K562 (cell line): ENCODE data around the gene LYZL6. TPM values are rescaled to one million over a fixed set of nuclear protein-coding genes. Genes with fewer than 3 reads are reported as not detected.

ENCODE experiments used
- ATAC-seq: fragments of 200-7000 bp; cut with Tn5 transposase; 3 replicates; pipeline ENCODE4 v1.9.1; 2020; ENCODE audit warnings: moderate library complexity
- BruUV-seq: library from RNA; stranded (reverse); fragments of 400-500 nt; replicated peaks from 2 replicates; lab custom pipeline; 2021; lab: Mats Ljungman, UMichigan
- CTCF ChIA-PET: fragments of 300-600 bp; formaldehyde crosslinking; extraction: SDS; loops from one replicate; lab custom pipeline; 2021; ENCODE audit warnings: low intra/inter-chr PET ratio; lab: Yijun Ruan, JAX
- POLR2A ChIA-PET: fragments of 300-600, 350-650 bp; sonication (Branson Sonifier 250); formaldehyde crosslinking; extraction: SDS; loops from one replicate; lab custom pipeline; 2021; ENCODE audit warnings: antibody characterized with exemption, inconsistent platforms; lab: Yijun Ruan, JAX
- DNase-seq, 4 experiments: peaks; one replicate each; pipeline versions ENCODE4 v3.0.0 to v3.0.0-alpha.2; 2011 to 2018; ENCODE audit warnings: low spot score in 3 of 4, mixed read lengths in 3 of 4; ENCODE audit errors: extremely low read depth in 1 of 4
- FAIRE-seq: peaks from 2 replicates; lab custom pipeline; 2011; peaks lifted over from hg19 to GRCh38; lab: Jason Lieb, UNC
- H2AFZ ChIP-seq: 2 replicates; pipeline ENCODE4 v1.6.0; 2011; ENCODE audit warnings: low read depth, low read length, control low read depth, inconsistent platforms
- H3K27ac ChIP-seq: fragments of 200-600 bp; 3 replicates; pipeline ENCODE4 v1.8.0; 2011; ENCODE audit warnings: low read depth, mild to moderate bottlenecking, control low read depth, inconsistent platforms, low read length, moderate library complexity, mixed read lengths; ENCODE audit errors: extremely low read depth
- H3K27me3 ChIP-seq, 2 experiments: fragments of 300-600 bp in 1 of 2; 2 replicates in 1 of 2; 3 replicates in 1 of 2; pipeline versions ENCODE4 v1.6.0 to v1.8.0; 2011; ENCODE audit warnings: inconsistent platforms in 2 of 2, low read length in 2 of 2, mild to moderate bottlenecking in 1 of 2, mixed read lengths in 1 of 2, moderate library complexity in 1 of 2; ENCODE audit not compliant: control insufficient read depth in 2 of 2, insufficient read depth in 2 of 2
- H3K36me3 ChIP-seq: fragments of 300-600 bp; 3 replicates; pipeline ENCODE4 v1.8.0; 2011; ENCODE audit warnings: mild to moderate bottlenecking, low read length, inconsistent platforms; ENCODE audit not compliant: control insufficient read depth, insufficient read depth
- H3K4me1 ChIP-seq, 2 experiments: fragments of 200-600 bp in 1 of 2; replicated peaks in 1 of 2; 2 replicates in 1 of 2; 3 replicates in 1 of 2; pipeline versions ENCODE4 v1.5.1 to v1.8.0; 2011; ENCODE audit warnings: inconsistent platforms in 2 of 2, low read length in 2 of 2, mild to moderate bottlenecking in 1 of 2, mixed read lengths in 1 of 2, moderate library complexity in 1 of 2; ENCODE audit not compliant: control insufficient read depth in 2 of 2, insufficient read depth in 2 of 2
- H3K4me2 ChIP-seq: 2 replicates; pipeline ENCODE4 v1.6.1; 2011; ENCODE audit warnings: low read length, control low read depth, inconsistent platforms, mixed read lengths; ENCODE audit not compliant: insufficient read depth
- H3K4me3 ChIP-seq: fragments of 200-600 bp; sonication (generic), shearing (Covaris generic); 2 replicates; pipeline ENCODE4 v1.5.1; 2016; ENCODE audit warnings: control low read depth, inconsistent platforms
- H3K79me2 ChIP-seq: fragments of 200-600 bp; 3 replicates; pipeline ENCODE4 v1.8.0; 2011; ENCODE audit warnings: low read length, inconsistent platforms; ENCODE audit not compliant: control insufficient read depth, insufficient read depth
- H3K9ac ChIP-seq, 2 experiments: 2 replicates each; pipeline versions ENCODE4 v1.6.0 to v1.6.1; 2011; ENCODE audit warnings: low read depth in 2 of 2, low read length in 2 of 2, control low read depth in 1 of 2, inconsistent platforms in 1 of 2, mild to moderate bottlenecking in 1 of 2, mixed read lengths in 1 of 2; ENCODE audit not compliant: insufficient read depth in 1 of 2
- H3K9me1 ChIP-seq: one replicate; pipeline ENCODE4 v1.6.0; 2011; ENCODE audit warnings: inconsistent platforms, mild to moderate bottlenecking, low read length, moderate library complexity; ENCODE audit not compliant: control insufficient read depth, insufficient read depth
- H3K9me3 ChIP-seq: replicated peaks from 2 replicates; pipeline ENCODE4 v1.5.1; 2011; ENCODE audit warnings: low read depth, low read length, inconsistent platforms; ENCODE audit not compliant: control insufficient read depth, insufficient read depth
- H4K20me1 ChIP-seq: replicated peaks from 2 replicates; pipeline ENCODE4 v1.6.1; 2011; ENCODE audit warnings: low read length, inconsistent platforms, mixed read lengths; ENCODE audit not compliant: control insufficient read depth, insufficient read depth
- DDX20 ChIP-seq: fragments of 450-650 bp; IDR thresholded peaks from 2 replicates; pipeline ENCODE4 v1.6.1; 2016; ENCODE audit warnings: missing genetic modification characterization, low read depth, mild to moderate bottlenecking, missing compliant biosample characterization, moderate library complexity
- ERF ChIP-seq: fragments of 450-650 bp; formaldehyde crosslinking; IDR thresholded peaks from 2 replicates; pipeline ENCODE4 v1.4.0; 2020; ENCODE audit warnings: mild to moderate bottlenecking, mixed read lengths
- NR3C1 ChIP-seq: sonication (generic); formaldehyde crosslinking; IDR thresholded peaks from 2 replicates; pipeline ENCODE4 v1.8.1; 2022; ENCODE audit warnings: missing genetic modification reagents
- TOE1 ChIP-seq, 2 experiments: fragments of 450-650 bp in 1 of 2; sonication (generic) in 1 of 2; formaldehyde crosslinking in 1 of 2; IDR thresholded peaks; 2 replicates each; pipeline versions ENCODE4 v1.7.1 to v1.8.0; 2016 to 2022; ENCODE audit warnings: borderline replicate concordance in 2 of 2, mild to moderate bottlenecking in 2 of 2, antibody characterized with exemption in 1 of 2, inconsistent platforms in 1 of 2, low read depth in 1 of 2, missing genetic modification reagents in 1 of 2, moderate library complexity in 1 of 2
- WGBS: fragments of 100-300 bp; shearing (Covaris generic); methylation state at CpG from one replicate; pipeline ENCODE4 v1.1.6; 2016; ENCODE audit warnings: low coverage, mixed read lengths; ENCODE audit not compliant: insufficient coverage; ENCODE audit errors: missing lambda C conversion rate; 5-methylcytosine and 5-hydroxymethylcytosine counted together
- in situ Hi-C: fragments of 300-500 bp; cut with MboI; formaldehyde crosslinking; loops from 4 replicates; pipeline ENCODE4 v1.15.0; 2018; ENCODE audit warnings: inconsistent platforms, mixed read lengths
- intact Hi-C: fragments of 100-400 bp; cut with micrococcal nuclease; formaldehyde crosslinking; loops from 2 replicates; pipeline ENCODE4 v1.14.2; 2022
- polyA plus RNA-seq, 8 experiments: library from polyadenylated mRNA; depleted of rRNA in 4 of 8; stranded (reverse) in 5 of 8; unstranded in 3 of 8; fragments of >200 nt; fragmentation: Nextera tagmentation in 2 of 8; fragmentation: Illumina TruSeq in 1 of 8; extraction: Ambion mirVana in 2 of 8; extraction: Trizol in 1 of 8; gene quantifications; 2 replicates each; pipeline versions ENCODE4 v1.2.1 to v1.2.3, GENCODE V29; 2011 to 2014; ENCODE audit warnings: inconsistent platforms in 1 of 8, missing spikeins in 1 of 8
- total RNA-seq, 7 experiments: library from RNA; depleted of rRNA in 6 of 7; stranded (reverse); fragments of >200 nt in 6 of 7; fragmentation: Illumina TruSeq in 2 of 7; extraction: Trizol in 2 of 7; gene quantifications; 2 replicates each; pipeline versions ENCODE4 v1.2.1 to v1.2.3, GENCODE V29; 2011 to 2021; ENCODE audit warnings: low replicate concordance in 1 of 7

LYZL6 gene
- total and polyA plus RNA-seq, 9 of the 15 experiments (the other 6 are each of a cell fraction or from before 2014, with no cell fraction given): not detected

- TF ChIP-seq NR3C1 (CRISPR knock-in tag) (no peak), TOE1 (IDR thresholded peaks at IDR 0.05; ENCODE audit: borderline replicate concordance) (no peak), TOE1 (CRISPR knock-in tag; IDR thresholded peaks at IDR 0.05; ENCODE audit: borderline replicate concordance, low read depth) (no peak), DDX20 (tag) (no peak), ERF (no peak)
- no peaks in the 10 kb centered on the region for H4K20me1 ChIP-seq
- H3K9me3 ChIP-seq: no peaks in the 10 kb centered on the region
- 0% methylated on average over 1 of the region's 1 CpG for WGBS
- H3K4me3 ChIP-seq: no peak overlapping the region
- BruUV-seq: no TSS peak
- ATAC-seq: no peak
- no peak overlapping the region for H3K4me2 ChIP-seq
- in situ Hi-C loops: loop anchor here (5.0 to 25.0 kb wide), 2 partner anchors 165 to 515 kb away; partner anchors contain the start of gene ZNHIT3
- no peaks in the 10 kb centered on the region for H3K36me3 ChIP-seq
- H3K79me2 ChIP-seq: no peaks in the 10 kb centered on the region
- peaks cover 2 to 6% of the 10 kb centered on the region in 2 experiments; a peak in 1 of 5 replicates for H3K27me3 ChIP-seq
- H3K9me1 ChIP-seq: no peaks in the 10 kb centered on the region
- H3K4me1 ChIP-seq: no peaks in the 10 kb centered on the region
- no peak for FAIRE-seq
- H2AFZ ChIP-seq: no peak overlapping the region
- CTCF ChIA-PET: no interaction called here
- H3K9ac ChIP-seq: no peak overlapping the region
- POLR2A ChIA-PET: interaction anchor here (1.2 kb wide), 1 partner anchor 87 kb away, joined by 3 read pairs; no protein-coding TSS in a partner anchor
- intact Hi-C loops: no loop called here
- DNase-seq: no peak
- H3K27ac ChIP-seq: no peak overlapping the region
Measured at GRCh38 chr17:35972066-35972465, 28.6 kb upstream of the LYZL6 start.
